Keratinocyte (primary cell): ENCODE data around the gene B9D1. TPM values are rescaled to one million over a fixed set of nuclear protein-coding genes. Genes with fewer than 3 reads are reported as not detected.

Experiments
- DNase-seq: peaks from one replicate; pipeline ENCODE4 v3.0.0-alpha.2; 2011; ENCODE audit warnings: low read depth, missing footprints, low spot score
- FAIRE-seq: peaks from 2 replicates; lab custom pipeline; 2011; peaks lifted over from hg19 to GRCh38; lab: Jason Lieb, UNC
- H2AFZ ChIP-seq: 2 replicates; pipeline ENCODE4 v1.6.0; 2012; ENCODE audit warnings: low read length, control low read depth, inconsistent platforms; ENCODE audit not compliant: control insufficient read depth
- H3K27ac ChIP-seq: 2 replicates; pipeline ENCODE4 v1.5.1; 2011; ENCODE audit warnings: low read length; ENCODE audit not compliant: control insufficient read depth, insufficient read depth
- H3K27me3 ChIP-seq: 3 replicates; pipeline ENCODE4 v1.6.0; 2011; ENCODE audit warnings: low read length; ENCODE audit not compliant: control insufficient read depth, insufficient read depth; ENCODE audit errors: extremely low read depth
- H3K36me3 ChIP-seq, 2 experiments: 2 replicates in 1 of 2; 3 replicates in 1 of 2; pipeline ENCODE4 v1.5.1; 2011; ENCODE audit warnings: low read length in 2 of 2, mild to moderate bottlenecking in 1 of 2; ENCODE audit not compliant: control insufficient read depth in 2 of 2, insufficient read depth in 2 of 2; ENCODE audit errors: extremely low read depth in 1 of 2
- H3K4me1 ChIP-seq: 3 replicates; pipeline ENCODE4 v1.5.1; 2011; ENCODE audit warnings: low read length; ENCODE audit not compliant: control insufficient read depth, insufficient read depth; ENCODE audit errors: extremely low read depth
- H3K4me2 ChIP-seq: 3 replicates; pipeline ENCODE4 v1.6.0; 2011; ENCODE audit warnings: low read depth, low read length; ENCODE audit not compliant: control insufficient read depth, insufficient read depth; ENCODE audit errors: extremely low read depth
- H3K4me3 ChIP-seq, 3 experiments: fragments of 200-600 bp in 1 of 3; sonication (generic) in 1 of 3; 2 replicates in 2 of 3; 3 replicates in 1 of 3; pipeline ENCODE4 v1.5.1; 2011 to 2016; ENCODE audit warnings: low read length in 3 of 3, mild to moderate bottlenecking in 3 of 3, control low read depth in 2 of 3, inconsistent platforms in 1 of 3, low read depth in 1 of 3, mixed read lengths in 1 of 3, mixed run types in 1 of 3, moderate library complexity in 1 of 3; ENCODE audit not compliant: control insufficient read depth in 2 of 3, insufficient read depth in 2 of 3; ENCODE audit errors: extremely low read depth in 1 of 3
- H3K79me2 ChIP-seq: 2 replicates; pipeline ENCODE4 v1.6.0; 2012; ENCODE audit warnings: low read length; ENCODE audit not compliant: control insufficient read depth, insufficient read depth
- H3K9ac ChIP-seq: 3 replicates; pipeline ENCODE4 v1.6.0; 2011; ENCODE audit warnings: low read length; ENCODE audit not compliant: control insufficient read depth, insufficient read depth; ENCODE audit errors: extremely low read depth
- H3K9me1 ChIP-seq: 3 replicates; pipeline ENCODE4 v1.6.0; 2011; ENCODE audit warnings: low read length; ENCODE audit not compliant: control insufficient read depth, insufficient read depth; ENCODE audit errors: extremely low read depth
- H3K9me3 ChIP-seq: 2 replicates; pipeline ENCODE4 v1.5.1; 2012; ENCODE audit warnings: low read depth, low read length; ENCODE audit not compliant: control insufficient read depth
- H4K20me1 ChIP-seq: 3 replicates; pipeline ENCODE4 v1.6.0; 2011; ENCODE audit warnings: low read length; ENCODE audit not compliant: control insufficient read depth, insufficient read depth; ENCODE audit errors: extremely low read depth
- CTCF ChIP-seq, 3 experiments: IDR thresholded peaks in 1 of 3; conservative IDR thresholded peaks in 1 of 3; optimal IDR thresholded peaks in 1 of 3; 2 replicates in 2 of 3; 3 replicates in 1 of 3; pipeline versions ENCODE3 to v1.5.1; 2011; ENCODE audit warnings: low read length in 3 of 3, mild to moderate bottlenecking in 3 of 3, moderate library complexity in 2 of 3, control low read depth in 1 of 3, inconsistent platforms in 1 of 3; ENCODE audit not compliant: insufficient read depth in 2 of 3; ENCODE audit errors: extremely low read depth in 1 of 3
- EZH2 ChIP-seq: IDR thresholded peaks from one replicate; pipeline ENCODE4 v1.6.1; 2012; ENCODE audit warnings: inconsistent platforms, mild to moderate bottlenecking, low read length, moderate library complexity
- dilution Hi-C: fragments of 300-500 bp; cut with MboI; formaldehyde crosslinking; loops from one replicate; pipeline ENCODE4 v1.7.0; 2020; ENCODE audit warnings: low sequenced_read_pairs; ENCODE audit not compliant: extremely low pct_ligation_motif_present
- polyA plus RNA-seq, 5 experiments: library from polyadenylated mRNA; depleted of rRNA in 3 of 5; stranded (reverse) in 3 of 5; stranded (forward) in 1 of 5; unstranded in 1 of 5; fragments of >200 nt; gene quantifications; 1 replicate in 1 of 5; 2 replicates in 3 of 5; 3 replicates in 1 of 5; pipeline versions ENCODE4 v1.2.1 to v1.2.3, GENCODE V29; 2011 to 2012; ENCODE audit warnings: missing spikeins in 2 of 5, low read depth in 1 of 5, low replicate concordance in 1 of 5

Gene B9D1
- polyA plus RNA-seq, 1 donor (not counting 4 experiments of a cell fraction or from before 2014, with no cell fraction given), result 30.3 TPM

GRCh38 chr17:19322861-19323260 is 39.7 kb downstream of the B9D1 start:
- FAIRE-seq, result no peak

GRCh38 chr17:19322129-19322505 is 40.4 kb downstream of the B9D1 start:
- Histone ChIP-seq H3K9me1 (no peaks in the 10 kb centered on the region), H3K9me3 (no peaks in the 10 kb centered on the region), H3K4me1 (peaks cover 7% of the 10 kb centered on the region), H3K27me3 (no peaks in the 10 kb centered on the region), H2AFZ (no peak overlapping the region), H3K4me2 (no peak overlapping the region), H3K9ac (no peak overlapping the region), H3K79me2 (no peaks in the 10 kb centered on the region), H3K36me3 (peaks cover 9 to 16% of the 10 kb centered on the region in 2 experiments), H3K4me3 (no peak overlapping the region), H3K27ac (no peak overlapping the region), H4K20me1 (no peaks in the 10 kb centered on the region)
- DNase-seq (no peak), FAIRE-seq (no peak)
- dilution Hi-C loops, result no loop called here
- TF ChIP-seq CTCF (optimal IDR thresholded peaks at IDR 0.05 in 1 of 3, IDR thresholded peaks at IDR 0.05 in 1 of 3, conservative IDR thresholded peaks at IDR 0.05 in 1 of 3; ENCODE audit: extremely low read depth in 1 of 3, insufficient read depth in 2 of 3, low read length in 3 of 3) (no peak), EZH2 (no peak)

More at GRCh38 chr17:19322861-19323260, 39.7 kb downstream of the B9D1 start:
- Histone ChIP-seq H3K9me3 (no peaks in the 10 kb centered on the region), H3K36me3 (peaks cover 6 to 10% of the 10 kb centered on the region in 2 experiments), H3K27ac (no peak overlapping the region), H3K27me3 (no peaks in the 10 kb centered on the region), H3K79me2 (no peaks in the 10 kb centered on the region), H3K4me2 (no peak overlapping the region), H2AFZ (no peak overlapping the region), H3K4me1 (peaks cover 14% of the 10 kb centered on the region), H4K20me1 (no peaks in the 10 kb centered on the region), H3K9ac (no peak overlapping the region), H3K9me1 (no peaks in the 10 kb centered on the region), H3K4me3 (no peak overlapping the region)
- dilution Hi-C loops, result no loop called here
- no peak for TF ChIP-seq CTCF (optimal IDR thresholded peaks at IDR 0.05 in 1 of 3, IDR thresholded peaks at IDR 0.05 in 1 of 3, conservative IDR thresholded peaks at IDR 0.05 in 1 of 3; ENCODE audit: extremely low read depth in 1 of 3, insufficient read depth in 2 of 3, low read length in 3 of 3)
- no peak for TF ChIP-seq EZH2
- no peak for DNase-seq
